OCI-LY1 (cell line): ENCODE results near the gene CHST5.

Source experiments
- H2AFZ ChIP-seq: fragments of 200-600 bp; sonication (generic), shearing (Covaris generic); 2 replicates; pipeline ENCODE4 v1.6.0; 2014; ENCODE audit warnings: antibody characterized with exemption, mild to moderate bottlenecking, low read length
- H3F3A ChIP-seq: fragments of 200-600 bp; sonication (generic), shearing (Covaris generic); 2 replicates; pipeline ENCODE4 v1.6.0; 2014; ENCODE audit warnings: mild to moderate bottlenecking, antibody characterized with exemption, low read length, moderate library complexity; ENCODE audit not compliant: insufficient read depth
- H3K27ac ChIP-seq: fragments of 200-600 bp; sonication (generic); 2 replicates; pipeline ENCODE4 v1.5.1; 2014; ENCODE audit warnings: low read length, mixed run types, mild to moderate bottlenecking, low read depth; ENCODE audit not compliant: poor library complexity, severe bottlenecking
- H3K27me3 ChIP-seq: fragments of 200-600 bp; sonication (generic); 2 replicates; pipeline ENCODE4 v1.6.0; 2014; ENCODE audit warnings: antibody characterized with exemption, mild to moderate bottlenecking, low read length, moderate library complexity; ENCODE audit not compliant: insufficient read depth
- H3K36me3 ChIP-seq: fragments of 200-600 bp; sonication (generic); 2 replicates; pipeline ENCODE4 v1.6.1; 2014; ENCODE audit warnings: mild to moderate bottlenecking, antibody characterized with exemption, low read length, moderate library complexity, mixed read lengths; ENCODE audit not compliant: insufficient read depth
- H3K4me1 ChIP-seq: fragments of 200-600 bp; sonication (generic); 2 replicates; pipeline ENCODE4 v1.5.1; 2014; ENCODE audit warnings: mild to moderate bottlenecking, low read length, moderate library complexity; ENCODE audit not compliant: insufficient read depth, severe bottlenecking
- H3K4me2 ChIP-seq: fragments of 200-600 bp; sonication (generic), shearing (Covaris generic); 2 replicates; pipeline ENCODE4 v1.6.1; 2014; ENCODE audit warnings: low read length
- H3K4me3 ChIP-seq: fragments of 200-600 bp; sonication (generic); 2 replicates; pipeline ENCODE4 v1.5.1; 2014; ENCODE audit warnings: low read length, low read depth, mild to moderate bottlenecking, mixed read lengths; ENCODE audit not compliant: poor library complexity, severe bottlenecking
- H3K79me2 ChIP-seq: fragments of 200-600 bp; shearing (Covaris generic); 2 replicates; pipeline ENCODE4 v1.6.1; 2016; ENCODE audit warnings: mixed run types, low read length, mixed read lengths; ENCODE audit not compliant: insufficient read depth
- H3K9ac ChIP-seq: fragments of 200-600 bp; sonication (generic), shearing (Covaris generic); 2 replicates; pipeline ENCODE4 v1.6.1; 2014; ENCODE audit warnings: mild to moderate bottlenecking, low read length, mixed read lengths
- H3K9me2 ChIP-seq: fragments of 200-600 bp; sonication (generic), shearing (Covaris generic); 2 replicates; pipeline ENCODE4 v1.6.1; 2014; ENCODE audit warnings: low read depth, mild to moderate bottlenecking, low read length, mixed read lengths
- H3K9me3 ChIP-seq: fragments of 200-600 bp; shearing (Covaris generic); 2 replicates; pipeline ENCODE4 v1.6.1; 2014; ENCODE audit warnings: low read length, mixed read lengths
- H4K20me1 ChIP-seq: fragments of 200-600 bp; sonication (generic), shearing (Covaris generic); 2 replicates; pipeline ENCODE4 v1.6.0; 2016; ENCODE audit warnings: mild to moderate bottlenecking, low read length; ENCODE audit not compliant: insufficient read depth
- CTCF ChIP-seq: fragments of 200-600 bp; sonication (generic), shearing (Covaris generic); IDR thresholded peaks from 2 replicates; pipeline ENCODE4 v1.5.1; 2017; ENCODE audit warnings: mild to moderate bottlenecking, antibody characterized with exemption, low read length, moderate library complexity, mixed read lengths
- EZH2 ChIP-seq: fragments of 200-600 bp; sonication (generic), shearing (Covaris generic); IDR thresholded peaks from 2 replicates; pipeline ENCODE4 v1.8.0; 2017; ENCODE audit warnings: borderline replicate concordance, mixed run types, mild to moderate bottlenecking, antibody characterized with exemption, low read length, moderate library complexity, mixed read lengths

CHST5 gene

GRCh38 chr16:75537776-75538175, 1.9 kb upstream of the CHST5 start:
- Histone ChIP-seq H3K9me3 (no peaks in the 10 kb centered on the region), H3K36me3 (no peaks in the 10 kb centered on the region), H3K27ac (no peak overlapping the region), H3K4me3 (no peak overlapping the region), H3K27me3 (no peaks in the 10 kb centered on the region), H3F3A (no peaks in the 10 kb centered on the region), H3K79me2 (no peaks in the 10 kb centered on the region), H3K9me2 (no peaks in the 10 kb centered on the region), H3K4me1 (no peaks in the 10 kb centered on the region), H3K4me2 (no peak overlapping the region), H3K9ac (no peak overlapping the region), H4K20me1 (no peaks in the 10 kb centered on the region), H2AFZ (no peak overlapping the region)
- TF ChIP-seq EZH2, result no peak
- no peak for TF ChIP-seq CTCF

GRCh38 chr16:75535211-75535843, 581 bp downstream of the CHST5 start:
- no peak overlapping the region for H3K27ac ChIP-seq
- no peaks in the 10 kb centered on the region for H3K79me2 ChIP-seq
- no peaks in the 10 kb centered on the region for H3F3A ChIP-seq
- H3K4me1 ChIP-seq, result no peaks in the 10 kb centered on the region
- H4K20me1 ChIP-seq, result no peaks in the 10 kb centered on the region
- no peak overlapping the region for H2AFZ ChIP-seq
- H3K36me3 ChIP-seq, result no peaks in the 10 kb centered on the region
- H3K4me3 ChIP-seq, result no peak overlapping the region
- TF ChIP-seq CTCF (no peak), EZH2 (no peak)
- no peaks in the 10 kb centered on the region for H3K9me3 ChIP-seq
- 0 out of 2 replicates have a peak, but pooled peaks cover 3% of the 10 kb centered on the region for H3K27me3 ChIP-seq
- no peaks in the 10 kb centered on the region for H3K9me2 ChIP-seq
- no peak overlapping the region for H3K9ac ChIP-seq
- H3K4me2 ChIP-seq, result no peak overlapping the region

GRCh38 chr16:75534560-75535205, 1.2 kb downstream of the CHST5 start:
- no peak overlapping the region for H3K4me3 ChIP-seq
- no peaks in the 10 kb centered on the region for H3K36me3 ChIP-seq
- H3K27me3 ChIP-seq, result 0 out of 2 replicates have a peak, but pooled peaks cover 3% of the 10 kb centered on the region
- no peaks in the 10 kb centered on the region for H3K9me3 ChIP-seq
- H3K27ac ChIP-seq, result no peak overlapping the region
- H3K9me2 ChIP-seq, result no peaks in the 10 kb centered on the region
- no peaks in the 10 kb centered on the region for H3F3A ChIP-seq
- no peak overlapping the region for H3K9ac ChIP-seq
- no peak for TF ChIP-seq EZH2
- no peak for TF ChIP-seq CTCF
- H4K20me1 ChIP-seq, result no peaks in the 10 kb centered on the region
- no peak overlapping the region for H3K4me2 ChIP-seq
- H3K79me2 ChIP-seq, result no peaks in the 10 kb centered on the region
- H3K4me1 ChIP-seq, result no peaks in the 10 kb centered on the region
- no peak overlapping the region for H2AFZ ChIP-seq
